Trophoblast cell (in vitro differentiated cells and primary cell): ENCODE results near the gene TLE5.

Experiments used
- DNase-seq, 2 donors: peaks; one replicate each; pipeline ENCODE4 v3.0.0-alpha.2; 2016
- H2AFZ ChIP-seq: 2 replicates; pipeline ENCODE4 v1.6.1; 2013; ENCODE audit warnings: low read length, moderate library complexity, mild to moderate bottlenecking; ENCODE audit not compliant: insufficient read depth, poor library complexity
- H2AK5ac ChIP-seq: 2 replicates; pipeline ENCODE4 v1.6.1; 2013; ENCODE audit warnings: mild to moderate bottlenecking, low read length
- H2BK120ac ChIP-seq: 2 replicates; pipeline ENCODE4 v1.6.1; 2013; ENCODE audit warnings: low read length, mild to moderate bottlenecking, moderate library complexity; ENCODE audit not compliant: insufficient read depth, poor library complexity
- H2BK12ac ChIP-seq: 2 replicates; pipeline ENCODE4 v1.6.1; 2013; ENCODE audit warnings: mild to moderate bottlenecking, low read length, moderate library complexity
- H2BK5ac ChIP-seq: 2 replicates; pipeline ENCODE4 v1.6.1; 2013; ENCODE audit warnings: low read length, low read depth, moderate library complexity, mild to moderate bottlenecking; ENCODE audit not compliant: poor library complexity
- H3K14ac ChIP-seq: 2 replicates; pipeline ENCODE4 v1.6.1; 2013; ENCODE audit warnings: mild to moderate bottlenecking, low read length
- H3K18ac ChIP-seq: 2 replicates; pipeline ENCODE4 v1.6.1; 2013; ENCODE audit warnings: mild to moderate bottlenecking, low read length
- H3K23ac ChIP-seq: 2 replicates; pipeline ENCODE4 v1.6.1; 2013; ENCODE audit warnings: low read length
- H3K27ac ChIP-seq: 2 replicates; pipeline ENCODE4 v1.5.1; 2013; ENCODE audit warnings: low read depth, mild to moderate bottlenecking, inconsistent platforms, low read length, moderate library complexity
- H3K27me3 ChIP-seq: 2 replicates; pipeline ENCODE4 v1.6.1; 2013; ENCODE audit warnings: inconsistent platforms, mild to moderate bottlenecking, low read length, moderate library complexity; ENCODE audit not compliant: insufficient read depth
- H3K36me3 ChIP-seq, 2 experiments: 1 replicate in 1 of 2; 2 replicates in 1 of 2; pipeline ENCODE4 v1.6.1; 2013; ENCODE audit warnings: low read length in 2 of 2, mild to moderate bottlenecking in 2 of 2, moderate library complexity in 1 of 2; ENCODE audit not compliant: insufficient read depth in 2 of 2, control insufficient read depth in 1 of 2
- H3K4ac ChIP-seq: 2 replicates; pipeline ENCODE4 v1.6.1; 2013; ENCODE audit warnings: low read depth, mild to moderate bottlenecking, low read length, moderate library complexity
- H3K4me1 ChIP-seq, 2 experiments: 1 replicate in 1 of 2; 2 replicates in 1 of 2; pipeline ENCODE4 v1.6.1; 2013; ENCODE audit warnings: low read length in 2 of 2, mild to moderate bottlenecking in 2 of 2, moderate library complexity in 1 of 2; ENCODE audit not compliant: insufficient read depth in 2 of 2, control insufficient read depth in 1 of 2
- H3K4me2 ChIP-seq: 2 replicates; pipeline ENCODE4 v1.6.1; 2013; ENCODE audit warnings: inconsistent platforms, mild to moderate bottlenecking, low read length, moderate library complexity
- H3K4me3 ChIP-seq: 2 replicates; pipeline ENCODE4 v1.5.1; 2013; ENCODE audit warnings: mild to moderate bottlenecking, low read depth, low read length, inconsistent platforms
- H3K79me1 ChIP-seq: one replicate; pipeline ENCODE4 v1.6.1; 2013; ENCODE audit warnings: low read length
- H3K79me2 ChIP-seq: 2 replicates; pipeline ENCODE4 v1.6.1; 2013; ENCODE audit warnings: low read length, mild to moderate bottlenecking; ENCODE audit not compliant: control insufficient read depth, insufficient read depth, poor library complexity
- H3K9ac ChIP-seq: 2 replicates; pipeline ENCODE4 v1.6.1; 2013; ENCODE audit warnings: mild to moderate bottlenecking, low read length
- H3K9me3 ChIP-seq: 2 replicates; pipeline ENCODE4 v1.6.1; 2013; ENCODE audit warnings: low read depth, mild to moderate bottlenecking, control low read depth, inconsistent platforms, low read length; ENCODE audit not compliant: insufficient read depth
- H4K12ac ChIP-seq: 2 replicates; pipeline ENCODE4 v1.6.1; 2013; ENCODE audit warnings: low read depth, mild to moderate bottlenecking, low read length, moderate library complexity
- H4K8ac ChIP-seq: 2 replicates; pipeline ENCODE4 v1.6.1; 2013; ENCODE audit warnings: low read depth, mild to moderate bottlenecking, low read length, moderate library complexity
- H4K91ac ChIP-seq: one replicate; pipeline ENCODE4 v1.6.1; 2013; ENCODE audit warnings: low read depth, mild to moderate bottlenecking, low read length, moderate library complexity
- WGBS: extraction: QIAGEN DNeasy Blood & Tissue Kit; methylation state at CpG from one replicate; pipeline ENCODE4 v1.1.7; 2013; ENCODE audit warnings: missing lambda C conversion rate; ENCODE audit not compliant: insufficient read length, insufficient coverage; ENCODE audit errors: extremely low coverage; 5-methylcytosine and 5-hydroxymethylcytosine counted together

The TLE5 gene

DNA sequence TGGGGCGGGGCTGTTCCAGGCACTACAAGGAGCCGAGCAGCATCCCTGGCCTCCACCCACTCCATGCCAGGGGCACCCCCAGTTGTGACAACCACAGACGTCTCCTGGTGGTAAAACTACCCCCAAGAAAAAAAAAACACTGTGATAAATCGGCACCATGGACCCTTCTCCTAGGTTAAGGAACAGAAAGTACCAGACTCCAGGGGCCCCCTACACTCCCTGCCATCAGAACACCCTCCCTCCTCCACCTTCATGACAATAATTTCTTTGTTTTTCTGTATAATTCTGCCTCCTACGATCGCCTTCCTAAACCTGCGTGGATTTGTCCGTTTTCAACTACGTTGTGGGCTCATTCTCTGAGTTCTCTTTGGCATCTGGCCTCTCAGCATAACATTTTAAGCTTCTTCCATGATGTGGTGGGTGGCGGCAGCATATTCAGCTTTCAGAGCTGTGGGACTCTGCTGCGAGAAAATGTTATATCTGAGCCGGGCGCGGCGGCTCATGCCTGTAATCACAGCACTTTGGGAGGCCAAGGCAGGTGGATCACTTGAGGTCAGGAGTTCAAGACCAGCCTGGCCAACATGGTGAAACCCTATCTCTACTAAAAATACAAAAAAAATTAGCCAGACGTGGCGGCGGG is 41.9 kb downstream of the TLE5 start:
- Histone ChIP-seq H3K4ac (no peak overlapping the region), H3K4me3 (no peak overlapping the region), H3K23ac (no peak overlapping the region), H3K36me3 (no peaks in the 10 kb centered on the region), H2BK12ac (no peak overlapping the region), H3K27ac (no peak overlapping the region), H3K14ac (no peak overlapping the region), H3K4me2 (no peak overlapping the region), H3K4me1 (peaks cover under 1 to 8% of the 10 kb centered on the region in 2 experiments), H2AK5ac (no peak overlapping the region), H3K18ac (no peak overlapping the region), H3K9ac (no peak overlapping the region), H2AFZ (no peak overlapping the region), H2BK5ac (no peak overlapping the region), H3K27me3 (peaks cover 4% of the 10 kb centered on the region), H3K9me3 (peaks cover 1% of the 10 kb centered on the region), H4K8ac (no peak overlapping the region), H3K79me1 (no peaks in the 10 kb centered on the region), H4K91ac (no peak overlapping the region), H2BK120ac (no peak overlapping the region), H4K12ac (no peak overlapping the region), H3K79me2 (no peaks in the 10 kb centered on the region)
- no peak for DNase-seq
- WGBS: no CpG with 5 or more reads among the region's 18 CpGs

DNA sequence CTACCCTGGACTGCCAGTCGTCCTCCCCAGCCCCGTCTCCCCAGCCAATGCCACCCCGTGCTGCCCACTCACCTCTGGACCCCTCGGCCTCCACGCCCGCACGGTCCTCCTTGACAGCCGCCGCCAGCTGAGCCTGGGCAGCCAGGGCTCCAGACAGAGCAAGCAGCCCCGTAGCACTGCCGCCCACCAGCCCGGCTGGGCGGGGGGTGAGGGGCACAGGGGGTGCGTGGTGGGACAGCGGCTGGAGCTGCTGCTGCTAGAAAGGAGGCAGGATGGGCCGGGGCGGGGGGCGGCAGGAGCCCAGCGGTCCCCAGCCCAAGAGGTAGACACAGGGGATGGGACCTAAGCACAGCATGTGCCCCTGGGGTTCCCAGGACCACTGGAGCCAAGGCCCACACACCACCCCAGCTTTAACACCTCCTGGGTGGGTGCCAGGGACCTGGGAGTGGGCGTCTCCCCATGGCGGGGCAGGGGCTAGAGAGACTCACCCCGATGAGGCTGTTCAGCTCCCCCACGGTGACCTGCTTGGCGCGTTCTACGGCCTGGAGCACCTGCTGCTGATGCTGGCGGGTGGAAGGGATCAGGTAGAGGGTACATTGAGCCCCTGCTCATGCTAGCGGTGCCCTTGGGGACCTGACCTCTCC is 43.0 kb downstream of the TLE5 start:
- Histone ChIP-seq H2AFZ (no peak overlapping the region), H3K4me3 (no peak overlapping the region)
- WGBS: no CpG with 5 or more reads among the region's 28 CpGs

DNA sequence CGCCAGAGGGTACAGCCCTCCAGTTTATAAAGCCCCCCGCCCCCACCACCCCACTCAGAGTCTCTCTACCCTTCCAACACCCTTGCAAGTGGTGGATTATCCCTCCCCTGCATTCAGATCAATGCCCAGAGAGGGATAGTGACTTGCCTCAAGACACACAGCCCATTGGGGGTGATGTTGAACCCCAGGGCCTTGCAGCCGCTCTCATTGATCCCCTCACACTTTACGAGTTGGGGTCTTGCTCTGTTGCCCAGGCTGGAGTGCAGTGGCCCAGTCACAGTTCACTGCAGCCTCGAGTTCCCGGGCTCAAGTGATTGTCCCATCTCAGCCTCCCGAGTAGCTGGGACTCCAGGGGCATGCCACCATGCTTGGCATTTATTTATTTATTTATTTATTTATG is 44.4 kb downstream of the TLE5 start:
- Histone ChIP-seq H2BK5ac (no peak overlapping the region), H3K18ac (no peak overlapping the region), H3K4me2 (no peak overlapping the region), H3K4ac (no peak overlapping the region), H3K9ac (no peak overlapping the region), H4K8ac (no peak overlapping the region), H2AK5ac (no peak overlapping the region), H3K23ac (no peak overlapping the region), H2BK120ac (no peak overlapping the region), H2AFZ (no peak overlapping the region), H3K4me1 (no peaks in the 10 kb centered on the region), H3K14ac (no peak overlapping the region), H3K4me3 (no peak overlapping the region), H4K12ac (no peak overlapping the region), H4K91ac (no peak overlapping the region), H3K36me3 (no peaks in the 10 kb centered on the region), H2BK12ac (no peak overlapping the region), H3K27me3 (no peaks in the 10 kb centered on the region), H3K79me2 (no peaks in the 10 kb centered on the region), H3K9me3 (peaks cover 1% of the 10 kb centered on the region), H3K79me1 (no peaks in the 10 kb centered on the region), H3K27ac (no peak overlapping the region)
- no CpG with 5 or more reads among the region's 7 CpGs for WGBS
- no peak for DNase-seq

More for the DNA sequence above, 43.0 kb downstream of the TLE5 start:
- Histone ChIP-seq H4K91ac (no peak overlapping the region), H3K18ac (no peak overlapping the region), H2BK12ac (no peak overlapping the region), H3K27ac (no peak overlapping the region), H2BK5ac (no peak overlapping the region), H3K36me3 (no peaks in the 10 kb centered on the region), H3K27me3 (no peaks in the 10 kb centered on the region), H2BK120ac (no peak overlapping the region), H4K8ac (no peak overlapping the region), H3K23ac (no peak overlapping the region), H3K9me3 (peaks cover 1% of the 10 kb centered on the region), H2AK5ac (no peak overlapping the region), H3K79me1 (no peaks in the 10 kb centered on the region), H3K4me1 (no peaks in the 10 kb centered on the region), H4K12ac (no peak overlapping the region), H3K9ac (no peak overlapping the region), H3K79me2 (no peaks in the 10 kb centered on the region), H3K4ac (no peak overlapping the region), H3K4me2 (no peak overlapping the region), H3K14ac (no peak overlapping the region)
- DNase-seq: no peak

DNA sequence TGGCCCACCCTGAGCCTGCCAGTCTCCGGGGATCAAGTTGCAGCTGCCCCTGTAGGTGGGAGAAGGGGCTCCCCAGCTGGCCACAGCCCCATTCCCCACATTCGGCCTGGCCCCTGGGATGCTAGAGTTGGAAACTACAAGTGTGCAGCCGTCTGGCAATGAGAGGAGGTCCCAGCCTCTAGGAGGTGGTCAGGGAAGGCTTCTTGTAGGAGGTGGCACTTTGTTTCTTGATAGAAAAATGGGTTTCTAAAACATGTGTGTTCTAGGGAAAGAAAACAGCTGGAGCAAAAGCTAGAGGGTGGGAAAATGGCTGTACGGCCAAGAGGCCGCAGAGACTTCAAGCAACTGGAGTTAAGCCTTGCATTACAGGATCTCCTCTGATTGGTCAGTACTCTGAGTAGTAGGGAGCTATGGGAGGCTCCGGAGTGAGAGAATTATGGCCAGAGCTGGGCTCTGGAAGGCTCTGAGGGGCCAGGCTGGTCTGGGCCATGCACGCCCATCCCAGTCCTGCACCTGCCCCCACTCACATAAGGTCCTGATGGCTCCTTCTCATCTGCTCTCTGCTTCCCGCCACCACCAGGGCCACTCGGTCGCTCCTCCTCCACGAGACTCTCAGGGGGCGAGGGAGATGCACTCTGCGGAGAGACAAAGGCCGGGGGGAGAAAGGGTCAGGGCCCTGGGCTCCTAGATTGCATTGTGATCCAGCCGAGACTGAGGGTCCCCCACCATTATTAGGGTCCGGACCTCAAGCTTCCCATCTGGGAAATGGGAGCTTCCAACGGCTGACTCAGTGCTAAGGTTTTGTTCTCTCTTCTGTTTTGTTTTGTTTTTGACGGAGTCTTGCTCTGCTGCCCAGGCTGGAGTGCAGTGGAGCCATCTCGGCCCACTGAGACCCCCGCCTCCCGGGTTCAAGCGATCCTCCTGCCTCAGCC is 46.9 kb downstream of the TLE5 start:
- WGBS: no CpG with 5 or more reads among the region's 22 CpGs
- H3K18ac ChIP-seq: no peak overlapping the region
- H3K23ac ChIP-seq: no peak overlapping the region

More for the DNA sequence above, 46.9 kb downstream of the TLE5 start:
- no peak overlapping the region for H3K4me3 ChIP-seq
- H2BK12ac ChIP-seq: no peak overlapping the region
- no peak overlapping the region for H2AFZ ChIP-seq
- no peak overlapping the region for H3K14ac ChIP-seq
- no peaks in the 10 kb centered on the region for H3K79me1 ChIP-seq
- no peak overlapping the region for H3K27ac ChIP-seq
- no peak overlapping the region for H2BK120ac ChIP-seq
- H3K4me1 ChIP-seq: no peaks in the 10 kb centered on the region
- peaks cover 1% of the 10 kb centered on the region for H3K9me3 ChIP-seq
- H3K4me2 ChIP-seq: no peak overlapping the region
- no peaks in the 10 kb centered on the region for H3K79me2 ChIP-seq
- no peak overlapping the region for H4K8ac ChIP-seq
- no peaks in the 10 kb centered on the region for H3K27me3 ChIP-seq
- H4K12ac ChIP-seq: no peak overlapping the region
- no peak overlapping the region for H2BK5ac ChIP-seq
- H2AK5ac ChIP-seq: no peak overlapping the region
- DNase-seq: no peak
- no peak overlapping the region for H3K4ac ChIP-seq
- H3K36me3 ChIP-seq: no peaks in the 10 kb centered on the region
- H4K91ac ChIP-seq: no peak overlapping the region
- H3K9ac ChIP-seq: no peak overlapping the region
